ENCODE data around the gene CREBL2.

- TF ChIP-seq TAF1 (IDR thresholded peaks at IDR 0.05; ENCODE audit: low read depth, low read length) (no peak), SPI1 (IDR thresholded peaks at IDR 0.05; ENCODE audit: low read depth, low read length) (no peak), POLR2AphosphoS5 (IDR thresholded peaks at IDR 0.05; ENCODE audit: low read depth, low read length) (no peak), POLR2A (IDR thresholded peaks at IDR 0.05; ENCODE audit: low read depth, low read length) (no peak), PAX5 (IDR thresholded peaks at IDR 0.05; ENCODE audit: insufficient read depth, low read length, severe bottlenecking) (no peak), POU2F2 (IDR thresholded peaks at IDR 0.05; ENCODE audit: low read depth, low read length) (no peak)
Measured at GRCh38 chr12:12563290-12563928, 48.3 kb upstream of the CREBL2 start.
